ENCODE data around the gene GAS2L1. TPM values are rescaled to one million over a fixed set of nuclear protein-coding genes. Genes with fewer than 3 reads are reported as not detected.

GAS2L1 gene
- total RNA-seq, 1 experiment from 2014 or later = 29.4 TPM

DNA sequence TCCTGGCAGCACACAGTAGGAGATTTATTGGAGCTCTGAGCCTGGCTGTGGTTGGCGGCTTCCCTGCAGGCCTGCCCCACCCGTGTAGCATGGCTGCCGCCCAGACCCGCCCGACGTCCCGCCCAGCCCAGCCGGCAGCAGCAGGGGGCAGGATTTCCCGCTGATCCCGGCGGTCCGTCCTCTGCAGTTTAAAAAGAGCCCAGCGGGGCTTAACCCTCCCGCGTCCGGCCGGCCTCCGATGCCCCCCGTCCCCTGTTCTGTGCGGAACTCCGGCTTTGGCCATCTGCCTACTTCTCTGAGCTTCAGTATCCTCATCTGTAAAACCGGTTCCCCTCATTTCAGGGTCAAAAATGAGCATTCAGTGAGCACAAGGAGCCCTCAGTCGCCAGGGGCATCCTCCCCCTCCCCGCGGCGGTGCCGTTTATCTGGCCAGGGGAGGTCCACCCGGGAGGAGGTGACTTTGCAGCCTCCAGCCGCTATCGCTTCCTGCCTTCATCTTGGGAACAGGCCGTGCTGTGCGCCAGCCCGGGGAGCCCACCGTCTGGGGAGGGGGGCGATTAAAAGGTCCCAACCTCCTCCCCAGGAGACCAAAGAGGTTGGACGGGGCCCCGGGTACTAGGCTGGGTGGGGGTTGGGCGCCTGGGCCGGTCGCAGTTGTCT, at the start of gene GAS2L1 (continued):
- TF ChIP-seq, protein P1, sequence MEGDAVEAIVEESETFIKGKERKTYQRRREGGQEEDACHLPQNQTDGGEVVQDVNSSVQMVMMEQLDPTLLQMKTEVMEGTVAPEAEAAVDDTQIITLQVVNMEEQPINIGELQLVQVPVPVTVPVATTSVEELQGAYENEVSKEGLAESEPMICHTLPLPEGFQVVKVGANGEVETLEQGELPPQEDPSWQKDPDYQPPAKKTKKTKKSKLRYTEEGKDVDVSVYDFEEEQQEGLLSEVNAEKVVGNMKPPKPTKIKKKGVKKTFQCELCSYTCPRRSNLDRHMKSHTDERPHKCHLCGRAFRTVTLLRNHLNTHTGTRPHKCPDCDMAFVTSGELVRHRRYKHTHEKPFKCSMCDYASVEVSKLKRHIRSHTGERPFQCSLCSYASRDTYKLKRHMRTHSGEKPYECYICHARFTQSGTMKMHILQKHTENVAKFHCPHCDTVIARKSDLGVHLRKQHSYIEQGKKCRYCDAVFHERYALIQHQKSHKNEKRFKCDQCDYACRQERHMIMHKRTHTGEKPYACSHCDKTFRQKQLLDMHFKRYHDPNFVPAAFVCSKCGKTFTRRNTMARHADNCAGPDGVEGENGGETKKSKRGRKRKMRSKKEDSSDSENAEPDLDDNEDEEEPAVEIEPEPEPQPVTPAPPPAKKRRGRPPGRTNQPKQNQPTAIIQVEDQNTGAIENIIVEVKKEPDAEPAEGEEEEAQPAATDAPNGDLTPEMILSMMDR (IDR thresholded peaks at IDR 0.05 in 2 of 3, conservative IDR thresholded peaks at IDR 0.05 in 1 of 3; ENCODE audit: borderline replicate concordance in 1 of 3, insufficient read depth in 1 of 3, low read depth in 2 of 3, low read length in 2 of 3) = peak in 2 of 3 experiments; percentile 38 to 50; a peak in 3 of 6 replicates
- TF ChIP-seq SIN3A (IDR thresholded peaks at IDR 0.05; ENCODE audit: low read depth) = no peak

GRCh38 chr22:29257751-29258181, 48.7 kb upstream of the GAS2L1 start:
- H3K9ac ChIP-seq (ENCODE audit: low read length) = no peak overlapping the region
- TF ChIP-seq POLR2AphosphoS5 (IDR thresholded peaks at IDR 0.05; ENCODE audit: low read depth, low read length) (no peak), MAX (IDR thresholded peaks at IDR 0.05) (no peak), SRF (IDR thresholded peaks at IDR 0.05; ENCODE audit: low read depth) (no peak), FOSL1 (IDR thresholded peaks at IDR 0.05; ENCODE audit: low read depth) (no peak), SP1 (IDR thresholded peaks at IDR 0.05; ENCODE audit: low read depth) (no peak), CEBPB (IDR thresholded peaks at IDR 0.05; ENCODE audit: low read depth) (no peak), CBX3 (IDR thresholded peaks at IDR 0.05; ENCODE audit: low read depth) (no peak), TCF7L2 (IDR thresholded peaks at IDR 0.05; ENCODE audit: borderline replicate concordance, extremely low read depth, insufficient read depth, insufficient read length) (no peak), EZH2 (IDR thresholded peaks at IDR 0.05) (no peak)
- TF ChIP-seq, protein P2, sequence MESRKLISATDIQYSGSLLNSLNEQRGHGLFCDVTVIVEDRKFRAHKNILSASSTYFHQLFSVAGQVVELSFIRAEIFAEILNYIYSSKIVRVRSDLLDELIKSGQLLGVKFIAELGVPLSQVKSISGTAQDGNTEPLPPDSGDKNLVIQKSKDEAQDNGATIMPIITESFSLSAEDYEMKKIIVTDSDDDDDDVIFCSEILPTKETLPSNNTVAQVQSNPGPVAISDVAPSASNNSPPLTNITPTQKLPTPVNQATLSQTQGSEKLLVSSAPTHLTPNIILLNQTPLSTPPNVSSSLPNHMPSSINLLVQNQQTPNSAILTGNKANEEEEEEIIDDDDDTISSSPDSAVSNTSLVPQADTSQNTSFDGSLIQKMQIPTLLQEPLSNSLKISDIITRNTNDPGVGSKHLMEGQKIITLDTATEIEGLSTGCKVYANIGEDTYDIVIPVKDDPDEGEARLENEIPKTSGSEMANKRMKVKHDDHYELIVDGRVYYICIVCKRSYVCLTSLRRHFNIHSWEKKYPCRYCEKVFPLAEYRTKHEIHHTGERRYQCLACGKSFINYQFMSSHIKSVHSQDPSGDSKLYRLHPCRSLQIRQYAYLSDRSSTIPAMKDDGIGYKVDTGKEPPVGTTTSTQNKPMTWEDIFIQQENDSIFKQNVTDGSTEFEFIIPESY (IDR thresholded peaks at IDR 0.05; ENCODE audit: extremely low read depth, insufficient replicate concordance, low read length) = no peak
- TF ChIP-seq, protein P3, sequence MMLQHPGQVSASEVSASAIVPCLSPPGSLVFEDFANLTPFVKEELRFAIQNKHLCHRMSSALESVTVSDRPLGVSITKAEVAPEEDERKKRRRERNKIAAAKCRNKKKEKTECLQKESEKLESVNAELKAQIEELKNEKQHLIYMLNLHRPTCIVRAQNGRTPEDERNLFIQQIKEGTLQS (IDR thresholded peaks at IDR 0.05) = no peak
- ATAC-seq = no peak
- no TSS peak for BruUV-seq (replicated peaks)
- no peaks in the 10 kb centered on the region for H3K36me3 ChIP-seq (ENCODE audit: control insufficient read depth in 1 of 2, insufficient read depth in 2 of 2, low read length in 2 of 2)
- H3K4me2 ChIP-seq (ENCODE audit: low read length) = no peak overlapping the region
- CTCF ChIA-PET = interaction anchor here (1.3 kb wide), 1 partner anchor 12 kb away, joined by 3 read pairs; no protein-coding TSS in a partner anchor
- H2AFZ ChIP-seq (ENCODE audit: low read depth, low read length, poor library complexity, severe bottlenecking) = no peak overlapping the region
- DNase-seq (ENCODE audit: low read depth, low spot score) = no peak
- no peaks in the 10 kb centered on the region for H3K9me3 ChIP-seq (ENCODE audit: control insufficient read depth in 1 of 2, insufficient read depth in 1 of 2, low read depth in 1 of 2, low read length in 2 of 2)
- no peaks in the 10 kb centered on the region for H3K9me2 ChIP-seq (ENCODE audit: insufficient read depth)
- no peaks in the 10 kb centered on the region for H3K27me3 ChIP-seq (ENCODE audit: insufficient read depth, low read length)
- POLR2A ChIA-PET = no interaction called here
- H3K4me1 ChIP-seq (ENCODE audit: control insufficient read depth in 1 of 2, insufficient read depth in 2 of 2, low read length in 2 of 2) = no peaks in the 10 kb centered on the region; a peak in 1 of 4 replicates
- intact Hi-C loops (cut with micrococcal nuclease) = no loop called here
- H3K4me3 ChIP-seq (replicated peaks in 1 of 2; ENCODE audit: low read depth in 1 of 2, low read length in 2 of 2) = no peak overlapping the region
- RAD21 ChIA-PET (ENCODE audit: low non-redundant PET in 1 of 2, low total read pairs in 2 of 2, uncharacterized antibody in 2 of 2, unreplicated experiment in 2 of 2) = no interaction called here
- H4K20me1 ChIP-seq (ENCODE audit: insufficient read depth) = no peaks in the 10 kb centered on the region
- no peak overlapping the region for H3K27ac ChIP-seq (ENCODE audit: low read depth, low read length)
- no peaks in the 10 kb centered on the region for H3K79me2 ChIP-seq (ENCODE audit: insufficient read depth, low read length)
